Left cardiac atrium (tissue), 4 donors: ENCODE data around the gene MTHFD1L. TPM values are rescaled to one million over a fixed set of nuclear protein-coding genes. Genes with fewer than 3 reads are reported as not detected.
"Not testable (repeated sequence)": the region's sequence is repeated elsewhere in the genome, so short reads cannot be mapped to it uniquely, and the experiment has no call there.

Source experiments
- ATAC-seq, 2 donors: fragments of 200-7000 bp; cut with Tn5 transposase; one replicate each; pipeline ENCODE4 v1.9.1; 2020; ENCODE audit warnings: mild to moderate bottlenecking in 2 of 2, moderate library complexity in 2 of 2
- DNase-seq: peaks from one replicate; pipeline ENCODE4 v3.0.0-alpha.2; 2020
- intact Hi-C, 2 donors: fragments of 100-400 bp; cut with DNase I; formaldehyde crosslinking; loops; one replicate each; pipeline versions ENCODE4 v1.14.1 to v1.15.1; 2022 to 2023
- total RNA-seq, 2 donors: library from RNA; stranded (reverse); fragmentation: NEBNext Ultra II Directional; extraction: Animal tissue kit (Norgen Biotek cat#: 25700); gene quantifications; one replicate each; pipeline ENCODE4 v1.2.1, GENCODE V29; 2021
- donor health status: DM: no; HTN: yes; CAD: no.
- donor health status: DM: no; HTN: yes; CAD: no; lungs with severe emphysema.
- donor health status: DM: yes; HTN: yes; CAD: no.
- donor health status: Dilated cardiomyopathy.

The MTHFD1L gene
- total RNA-seq, 2 donors from 2014 or later: 4.8 to 19.7 TPM

GRCh38 chr6:151119823-151120524 lies 254.5 kb downstream of the MTHFD1L start:
- DNase-seq: no peak
- intact Hi-C loops: no loop called here
- no peak for ATAC-seq

- intact Hi-C loops: no loop called here
- DNase-seq: no peak
- ATAC-seq: peak in 1 of 2 donors; percentile 65
Measured at GRCh38 chr6:151121900-151122299, 256.4 kb downstream of the MTHFD1L start.

DNA sequence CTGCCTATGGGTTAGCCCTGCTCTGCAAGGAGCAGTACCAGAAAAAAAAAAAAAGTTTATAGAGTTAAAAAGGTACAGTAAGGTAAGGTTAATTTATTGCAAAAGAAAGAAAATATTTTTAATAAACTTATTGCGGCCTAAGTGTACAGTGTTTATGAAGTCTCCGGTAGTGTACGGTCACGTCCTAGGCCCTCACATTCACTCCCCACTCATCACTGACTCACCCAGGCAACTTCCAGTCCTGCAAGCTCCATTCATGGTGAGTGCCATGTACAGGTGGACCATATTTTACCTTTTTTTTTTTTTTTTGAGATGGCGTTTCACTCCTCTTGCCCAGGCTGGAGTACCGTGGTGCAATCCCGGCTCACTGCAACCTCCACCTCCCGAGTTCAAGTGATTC lies 258.1 kb downstream of the MTHFD1L start:
- ATAC-seq, DNase-seq, intact Hi-C loops: not testable (repeated sequence)

DNA sequence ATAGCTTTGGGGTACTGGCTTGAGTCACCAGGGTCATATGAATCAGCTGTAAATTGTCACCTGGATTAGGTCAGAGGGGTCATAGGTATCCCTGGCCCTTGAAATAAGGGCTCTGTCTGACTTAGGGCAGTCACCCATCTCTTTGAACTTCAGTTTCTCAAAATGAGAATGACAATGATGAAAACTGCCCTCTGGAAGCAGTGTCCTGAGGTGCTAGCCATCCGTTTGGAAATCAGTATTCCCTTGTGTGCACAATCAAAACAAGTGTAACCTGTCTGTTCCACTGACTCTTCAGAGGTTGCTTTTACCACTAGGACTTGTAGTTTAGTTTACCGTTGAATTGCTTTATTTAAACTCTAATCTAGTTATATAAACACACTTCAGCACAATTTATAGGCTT lies 259.7 kb downstream of the MTHFD1L start:
- DNase-seq, intact Hi-C loops, ATAC-seq: not testable (repeated sequence)

GRCh38 chr6:151125651-151126416 lies 260.3 kb downstream of the MTHFD1L start:
- DNase-seq, intact Hi-C loops, ATAC-seq: not testable (repeated sequence)

DNA sequence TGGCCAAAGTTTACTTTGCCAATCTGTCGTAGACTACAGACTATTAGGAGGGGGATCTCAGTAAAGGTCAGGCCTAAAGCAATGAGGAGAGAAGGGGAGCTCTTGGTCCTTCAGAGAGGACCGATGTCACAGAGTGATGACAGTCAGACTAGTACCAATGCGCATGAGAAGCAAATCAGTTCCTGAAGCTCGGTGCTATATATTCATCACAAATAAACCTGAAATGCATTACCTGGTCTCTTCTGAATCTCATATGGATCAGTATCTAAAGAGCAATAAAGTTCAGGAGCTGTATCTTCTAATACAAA lies 260.9 kb downstream of the MTHFD1L start:
- intact Hi-C loops, ATAC-seq, DNase-seq: not testable (repeated sequence)

DNA sequence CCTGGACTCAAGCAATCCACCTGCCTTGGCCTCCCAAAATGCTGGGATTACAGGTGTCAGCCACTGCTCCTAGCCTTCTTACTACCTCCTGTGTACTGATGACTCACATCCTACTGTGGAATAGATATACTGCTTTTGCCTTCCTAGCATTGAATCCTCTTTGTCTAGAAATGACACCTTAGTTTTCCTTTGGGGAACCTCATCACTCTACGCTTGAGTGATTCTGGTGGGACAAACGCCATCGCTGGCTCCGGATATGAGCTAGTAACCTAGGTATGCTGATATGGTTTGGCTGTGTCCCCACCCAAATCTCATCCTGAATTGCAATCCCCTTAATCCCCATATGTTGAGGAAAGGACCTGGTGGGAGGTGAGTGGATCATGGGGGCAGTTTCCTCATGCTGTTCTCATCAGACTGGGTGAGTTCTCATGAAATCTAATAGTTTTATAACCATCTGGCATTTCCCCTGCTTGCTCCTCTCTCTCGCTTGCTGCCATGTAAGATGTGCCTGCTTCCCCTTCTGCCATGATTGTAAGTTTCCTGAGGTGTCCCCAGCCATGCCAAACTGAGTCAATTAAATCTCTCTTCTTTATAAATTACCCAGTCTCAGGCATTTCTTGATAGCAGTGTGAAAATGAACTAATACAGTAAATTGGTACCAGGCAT lies 261.8 kb downstream of the MTHFD1L start:
- ATAC-seq, intact Hi-C loops, DNase-seq: not testable (repeated sequence)

DNA sequence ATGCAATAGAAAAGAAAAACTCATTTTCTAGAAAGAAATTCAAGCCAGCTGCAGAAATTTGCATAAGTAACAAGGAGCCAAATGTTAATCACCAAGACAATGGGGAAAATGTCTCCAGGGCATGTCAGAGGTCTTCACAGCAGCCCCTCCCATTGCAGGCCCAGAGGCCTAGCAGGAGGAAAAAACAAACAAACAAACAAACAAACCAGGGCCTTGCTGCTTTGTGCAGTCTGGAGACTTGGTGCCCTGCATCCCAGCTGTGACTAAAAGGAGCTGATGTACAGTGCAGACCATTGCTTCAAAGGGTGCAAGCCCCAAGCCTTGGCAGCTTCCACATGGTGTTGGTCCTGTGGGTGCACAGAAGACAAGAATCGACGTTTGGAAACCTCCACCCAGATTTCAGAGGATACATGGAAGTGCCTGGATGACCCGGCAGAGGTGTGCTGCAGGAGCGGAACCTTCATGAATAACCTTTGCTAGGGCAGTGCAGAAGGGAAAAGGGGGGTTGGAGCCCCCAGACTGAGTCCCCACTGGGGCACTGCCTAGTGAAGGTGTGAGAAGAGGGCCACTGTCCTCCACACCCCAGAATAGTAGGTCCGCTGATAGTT lies 263.4 kb downstream of the MTHFD1L start:
- intact Hi-C loops: no loop called here
- ATAC-seq (no peak), DNase-seq (no peak)

DNA sequence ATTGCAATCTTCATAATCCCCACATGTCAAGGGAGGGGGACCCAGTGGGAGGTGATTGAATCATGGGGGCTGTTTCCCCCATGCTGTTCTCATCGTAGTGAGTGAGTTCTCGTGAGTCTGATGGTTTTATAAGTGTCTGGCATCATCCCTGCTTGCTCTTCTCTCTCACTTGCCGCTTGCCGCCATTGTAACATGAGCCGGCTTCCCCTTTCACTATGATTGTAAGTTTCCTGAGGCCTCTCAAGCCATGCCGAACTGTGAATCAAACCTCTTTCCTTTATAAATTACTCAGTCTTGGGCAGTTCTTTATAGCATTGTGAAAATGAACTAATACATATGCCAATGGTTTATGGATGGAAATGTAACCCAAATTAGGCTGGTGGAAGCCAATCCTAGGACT lies 264.8 kb downstream of the MTHFD1L start:
- ATAC-seq: no peak
- intact Hi-C loops: no loop called here

DNA sequence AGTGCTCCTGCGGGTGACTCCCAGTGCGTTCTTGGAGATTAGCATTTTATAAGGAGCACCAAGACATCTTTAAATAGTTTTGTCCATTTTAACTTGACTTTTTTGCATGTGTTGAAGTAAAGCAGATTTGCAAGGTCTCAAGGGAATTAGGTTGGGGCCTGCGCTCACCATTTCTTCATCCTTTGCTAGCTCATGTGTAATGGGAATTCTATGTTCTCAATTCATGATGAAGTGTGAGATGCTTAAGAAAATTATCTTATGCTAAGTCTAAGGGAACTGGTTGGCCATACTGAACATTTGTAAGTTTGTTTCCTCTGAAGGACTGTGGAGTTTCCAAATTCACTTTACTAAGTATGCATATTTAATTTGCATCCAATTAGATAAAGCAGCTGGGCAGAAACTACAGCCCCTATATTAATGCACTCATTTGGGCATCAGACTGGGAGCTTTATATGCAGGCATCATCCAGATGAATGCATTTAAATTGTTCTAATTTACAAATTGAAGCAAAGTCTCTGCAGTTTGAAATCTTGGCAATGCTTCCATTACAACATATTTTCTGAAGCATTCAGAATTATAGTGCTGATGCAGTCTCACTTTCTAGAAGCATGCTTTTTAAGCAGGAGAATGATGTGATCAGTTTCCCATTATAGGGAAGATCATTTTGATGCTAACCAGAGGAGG lies 266.0 kb downstream of the MTHFD1L start:
- ATAC-seq (no peak), DNase-seq (no peak)
- intact Hi-C loops: no loop called here

More for the DNA sequence above, 264.8 kb downstream of the MTHFD1L start:
- no peak for DNase-seq

DNA sequence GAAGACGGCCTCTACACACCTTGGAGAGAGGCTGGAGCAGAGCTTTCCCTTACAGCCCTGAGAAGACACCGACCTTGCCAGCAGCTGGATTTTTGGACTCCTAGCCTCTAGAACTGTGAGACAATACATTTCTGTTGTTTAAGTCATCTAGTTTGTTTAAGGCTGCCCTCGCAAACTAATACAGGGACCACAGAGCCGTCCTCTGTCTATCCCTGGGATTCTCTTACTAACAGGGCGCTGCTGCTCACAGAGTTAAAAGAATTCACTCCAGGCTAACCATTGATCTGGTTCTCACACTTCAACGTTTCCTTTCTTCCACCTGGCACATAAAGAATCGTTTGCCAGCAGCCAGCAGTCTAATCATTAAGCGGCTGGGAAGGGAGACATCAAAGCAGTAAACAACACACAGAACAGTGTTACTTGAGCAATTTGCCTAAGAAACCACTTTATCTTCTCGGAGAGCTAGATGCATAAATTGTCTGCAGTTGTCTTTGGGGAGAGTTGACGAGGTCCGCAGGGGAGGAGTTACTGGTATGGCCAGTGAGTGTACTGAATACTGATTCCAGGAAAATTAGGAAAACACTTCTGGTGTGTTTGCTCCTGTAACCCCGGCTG lies 270.7 kb downstream of the MTHFD1L start:
- ATAC-seq (peak; percentile 30 to 46), DNase-seq (no peak)
- intact Hi-C loops: no loop called here

DNA sequence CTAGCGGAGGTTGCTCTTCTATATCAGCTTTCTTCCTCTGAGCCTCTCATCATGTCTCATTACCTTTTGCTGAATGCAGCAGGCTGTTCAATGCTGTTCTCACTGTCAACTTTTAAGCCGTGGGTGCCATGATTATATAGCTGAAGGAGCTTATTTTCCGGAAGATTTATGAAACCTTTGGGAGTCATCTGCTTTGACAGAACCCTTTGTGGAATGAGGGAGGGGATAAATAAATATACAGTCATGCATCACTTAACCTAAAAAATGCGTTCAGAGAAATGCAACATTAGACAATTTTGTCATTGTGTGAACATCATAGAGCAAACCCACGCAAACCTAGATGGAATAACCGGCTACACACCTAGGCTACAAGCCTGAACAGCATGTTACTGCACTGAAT lies 272.0 kb downstream of the MTHFD1L start:
- DNase-seq (no peak), ATAC-seq (no peak)
- intact Hi-C loops: no loop called here

DNA sequence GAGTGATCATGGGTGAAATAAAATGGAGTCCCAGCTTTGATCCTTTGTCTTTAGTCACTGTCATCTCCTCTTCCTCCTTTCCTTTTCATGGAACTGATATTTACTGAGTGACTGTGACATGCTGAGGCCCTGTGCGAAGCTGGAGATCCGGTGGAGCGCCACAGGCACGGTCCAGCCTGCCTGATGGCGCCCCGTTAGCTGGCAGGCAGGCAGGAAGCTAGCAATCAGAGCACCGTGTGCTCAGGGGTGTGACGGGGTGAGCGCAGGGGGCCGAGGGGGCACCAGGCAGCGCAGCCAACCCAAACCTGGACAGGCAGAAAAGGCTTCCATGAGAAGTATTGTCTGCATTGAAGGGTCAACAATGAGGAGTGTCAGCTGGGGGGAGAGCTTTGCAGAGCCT lies 274.0 kb downstream of the MTHFD1L start:
- intact Hi-C loops: no loop called here

GRCh38 chr6:151140767-151141166 lies 275.3 kb downstream of the MTHFD1L start:
- no peak for DNase-seq
- intact Hi-C loops: no loop called here

More for the DNA sequence above, 274.0 kb downstream of the MTHFD1L start:
- no peak for DNase-seq
- ATAC-seq: no peak

DNA sequence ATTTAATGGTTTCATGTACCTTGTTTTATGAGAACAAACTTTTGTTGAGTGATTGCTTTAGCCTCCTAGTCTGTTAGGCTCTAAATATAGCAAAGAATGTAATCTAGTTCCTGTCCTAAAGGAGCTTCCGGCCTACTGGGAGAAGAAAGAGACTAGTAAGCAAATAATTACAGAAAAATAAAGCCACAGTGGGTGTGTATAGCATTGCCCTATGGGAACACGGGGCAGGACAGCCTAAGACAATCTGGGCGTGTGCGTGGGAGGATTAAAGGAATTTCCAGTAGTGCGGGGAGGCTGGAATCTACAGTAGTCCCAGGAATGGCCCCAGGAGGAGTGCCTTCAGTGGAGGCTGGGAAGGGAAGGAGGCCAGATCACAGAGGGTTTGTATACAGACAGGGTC lies 276.2 kb downstream of the MTHFD1L start:
- intact Hi-C loops: no loop called here
- peak; percentile 21 to 54 for ATAC-seq
- DNase-seq: peak; percentile 30

More at GRCh38 chr6:151140767-151141166, 275.3 kb downstream of the MTHFD1L start:
- ATAC-seq: peak; percentile 38 to 70

- DNase-seq (no peak), ATAC-seq (no peak)
Measured at GRCh38 chr6:151142676-151143075, 277.2 kb downstream of the MTHFD1L start.

DNA sequence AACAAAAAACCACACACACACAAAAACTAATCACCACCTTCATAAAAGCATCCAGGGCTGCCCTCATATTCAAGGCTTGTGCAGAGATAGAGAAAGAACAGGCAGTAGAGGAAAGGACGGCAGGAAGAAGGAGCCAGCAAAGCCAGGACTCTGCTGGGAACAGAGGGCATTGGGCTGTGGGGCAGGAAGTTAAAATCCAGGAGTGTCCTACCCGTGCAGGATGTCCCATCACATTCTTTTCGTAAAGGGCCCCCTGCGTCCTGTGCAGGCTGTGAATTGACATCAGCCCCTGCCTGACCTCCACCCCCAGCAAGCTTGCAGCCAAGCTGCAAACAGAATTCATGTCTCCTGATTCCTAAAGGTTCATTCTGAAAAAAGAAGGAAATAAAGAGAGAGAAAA lies 277.8 kb downstream of the MTHFD1L start:
- no peak for ATAC-seq
- intact Hi-C loops: no loop called here
- no peak for DNase-seq

More at GRCh38 chr6:151142676-151143075, 277.2 kb downstream of the MTHFD1L start:
- intact Hi-C loops: no loop called here

- intact Hi-C loops: no loop called here
- no peak for ATAC-seq
- no peak for DNase-seq
Measured at GRCh38 chr6:151143806-151144205, 278.3 kb downstream of the MTHFD1L start.
